GM12891 (cell line): ENCODE results near the gene IQSEC3.

Experiments
- PAX5 ChIP-seq: IDR thresholded peaks from 2 replicates; pipeline ENCODE4 v1.6.1; 2011; ENCODE audit warnings: low read length, moderate library complexity, mild to moderate bottlenecking; ENCODE audit not compliant: insufficient read depth, severe bottlenecking
- POLR2A ChIP-seq: IDR thresholded peaks from 2 replicates; pipeline ENCODE4 v1.6.1; 2011; ENCODE audit warnings: low read depth, low read length, control low read depth
- POLR2AphosphoS5 ChIP-seq: IDR thresholded peaks from 2 replicates; pipeline ENCODE4 v1.6.1; 2011; ENCODE audit warnings: low read depth, low read length, control low read depth
- POU2F2 ChIP-seq: IDR thresholded peaks from 2 replicates; pipeline ENCODE4 v1.6.1; 2011; ENCODE audit warnings: low read depth, mild to moderate bottlenecking, control low read depth, low read length, moderate library complexity
- TAF1 ChIP-seq: IDR thresholded peaks from 2 replicates; pipeline ENCODE4 v1.6.1; 2011; ENCODE audit warnings: low read depth, low read length, control low read depth

- TF ChIP-seq POLR2A = no peak
- TF ChIP-seq POU2F2 = no peak
- no peak for TF ChIP-seq PAX5
- no peak for TF ChIP-seq POLR2AphosphoS5
- no peak for TF ChIP-seq TAF1
Measured at GRCh38 chr12:104551-105081, 38.0 kb downstream of the IQSEC3 start.
